Retinal pigment epithelial cell (primary cell): ENCODE data around the gene MMP11.

Source experiments
- DNase-seq: peaks from one replicate; pipeline ENCODE4 v3.0.0-alpha.2; 2010; ENCODE audit warnings: low read depth
- H3K4me3 ChIP-seq: 2 replicates; pipeline ENCODE4 v1.5.1; 2011; ENCODE audit warnings: mild to moderate bottlenecking, low read length, control low read depth, moderate library complexity
- TF ChIP-seq, protein P1 (sequence below): conservative IDR thresholded peaks from 2 replicates; pipeline ENCODE4 v1.5.1; 2011; ENCODE audit warnings: low read depth, low read length, control low read depth, inconsistent platforms

Gene MMP11

DNA sequence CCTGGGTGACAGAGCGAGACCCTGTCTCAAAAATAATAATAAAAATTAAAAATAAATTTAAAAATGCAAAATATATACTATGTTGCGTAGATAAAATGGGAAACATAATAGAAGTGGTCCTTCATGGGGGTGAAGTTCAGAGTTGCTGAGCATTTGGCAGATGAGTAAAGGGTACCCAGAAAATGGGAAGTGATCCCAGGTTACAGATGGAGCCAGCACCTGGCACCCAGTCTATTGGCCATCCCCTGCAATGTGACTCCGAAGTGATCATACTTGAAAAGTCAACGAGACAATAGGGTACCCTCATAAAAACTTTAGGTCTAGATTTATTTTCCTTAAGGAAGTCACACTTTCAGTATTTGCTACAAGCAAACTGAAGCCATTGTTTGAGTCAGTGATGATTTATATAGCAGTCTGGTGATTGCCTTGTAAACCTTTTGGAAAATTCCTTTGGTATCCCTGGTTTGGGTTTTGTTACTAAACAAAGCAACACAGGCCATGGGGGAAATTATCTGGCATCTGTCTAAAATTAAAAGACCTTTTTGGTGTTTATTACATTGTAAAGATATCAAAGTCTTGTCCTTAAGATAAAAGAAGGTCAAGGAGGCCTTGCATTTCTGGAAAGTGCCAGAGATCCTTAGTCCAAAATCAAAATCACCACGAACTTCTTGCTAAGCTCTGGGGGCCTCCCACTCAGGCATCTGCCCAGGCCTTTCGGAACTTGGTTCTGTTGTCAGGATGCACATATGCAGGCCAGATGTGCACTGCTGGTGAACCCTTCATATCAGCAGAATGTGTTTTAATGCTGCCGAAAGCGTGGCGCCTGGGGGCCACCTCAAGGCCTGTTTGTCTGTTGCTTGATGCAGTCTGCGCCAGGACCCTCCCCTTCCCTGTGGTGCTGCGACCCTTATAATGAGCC is 18.4 kb downstream of the MMP11 start:
- TF ChIP-seq, protein P1, sequence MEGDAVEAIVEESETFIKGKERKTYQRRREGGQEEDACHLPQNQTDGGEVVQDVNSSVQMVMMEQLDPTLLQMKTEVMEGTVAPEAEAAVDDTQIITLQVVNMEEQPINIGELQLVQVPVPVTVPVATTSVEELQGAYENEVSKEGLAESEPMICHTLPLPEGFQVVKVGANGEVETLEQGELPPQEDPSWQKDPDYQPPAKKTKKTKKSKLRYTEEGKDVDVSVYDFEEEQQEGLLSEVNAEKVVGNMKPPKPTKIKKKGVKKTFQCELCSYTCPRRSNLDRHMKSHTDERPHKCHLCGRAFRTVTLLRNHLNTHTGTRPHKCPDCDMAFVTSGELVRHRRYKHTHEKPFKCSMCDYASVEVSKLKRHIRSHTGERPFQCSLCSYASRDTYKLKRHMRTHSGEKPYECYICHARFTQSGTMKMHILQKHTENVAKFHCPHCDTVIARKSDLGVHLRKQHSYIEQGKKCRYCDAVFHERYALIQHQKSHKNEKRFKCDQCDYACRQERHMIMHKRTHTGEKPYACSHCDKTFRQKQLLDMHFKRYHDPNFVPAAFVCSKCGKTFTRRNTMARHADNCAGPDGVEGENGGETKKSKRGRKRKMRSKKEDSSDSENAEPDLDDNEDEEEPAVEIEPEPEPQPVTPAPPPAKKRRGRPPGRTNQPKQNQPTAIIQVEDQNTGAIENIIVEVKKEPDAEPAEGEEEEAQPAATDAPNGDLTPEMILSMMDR, result no peak
- no peak for DNase-seq
- no peak overlapping the region for H3K4me3 ChIP-seq

DNA sequence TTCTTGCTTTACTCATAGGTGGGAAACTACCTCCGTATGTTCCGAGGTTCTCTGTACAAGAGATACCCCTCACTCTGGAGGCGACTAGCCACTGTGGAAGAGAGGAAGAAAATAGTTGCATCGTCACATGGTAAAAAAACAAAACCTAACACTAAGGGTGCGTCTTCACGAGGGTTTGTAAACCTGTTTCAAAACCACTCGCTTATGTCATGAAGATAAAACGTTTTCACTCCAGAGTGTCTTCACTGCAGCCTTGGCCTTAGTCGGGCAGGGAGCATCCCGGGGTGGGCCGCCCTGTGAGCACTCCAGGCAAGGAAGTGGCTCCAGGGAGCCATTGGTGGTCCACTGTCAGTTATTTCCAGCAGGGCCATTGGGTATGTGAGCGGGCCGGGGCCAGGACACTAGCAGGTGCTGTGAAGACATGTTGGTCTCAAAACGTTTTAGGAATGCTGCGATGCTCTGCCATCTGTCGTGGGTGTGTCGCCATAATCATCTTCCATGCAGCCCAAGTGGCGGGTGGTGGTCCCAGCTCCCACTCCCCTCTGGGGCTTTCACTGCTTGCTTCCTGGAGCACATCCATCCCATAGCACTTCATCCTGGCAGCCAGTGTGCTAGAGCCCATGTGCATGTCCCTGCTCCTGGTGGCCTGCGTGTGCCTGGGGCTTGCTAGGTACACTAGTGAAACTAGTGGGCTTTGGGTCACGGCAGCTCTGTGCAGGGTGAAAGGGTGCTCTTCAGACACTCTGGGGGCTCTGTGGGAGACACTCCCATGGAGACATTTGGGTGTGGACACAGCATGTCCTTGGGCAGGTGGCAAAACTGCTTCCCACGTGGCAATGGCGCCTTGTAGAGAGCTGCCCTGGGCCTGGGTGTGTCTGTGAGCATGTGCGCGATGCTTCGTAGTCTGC is 19.3 kb downstream of the MMP11 start:
- no peak for DNase-seq
- TF ChIP-seq, protein P1, result no peak
- no peak overlapping the region for H3K4me3 ChIP-seq

DNA sequence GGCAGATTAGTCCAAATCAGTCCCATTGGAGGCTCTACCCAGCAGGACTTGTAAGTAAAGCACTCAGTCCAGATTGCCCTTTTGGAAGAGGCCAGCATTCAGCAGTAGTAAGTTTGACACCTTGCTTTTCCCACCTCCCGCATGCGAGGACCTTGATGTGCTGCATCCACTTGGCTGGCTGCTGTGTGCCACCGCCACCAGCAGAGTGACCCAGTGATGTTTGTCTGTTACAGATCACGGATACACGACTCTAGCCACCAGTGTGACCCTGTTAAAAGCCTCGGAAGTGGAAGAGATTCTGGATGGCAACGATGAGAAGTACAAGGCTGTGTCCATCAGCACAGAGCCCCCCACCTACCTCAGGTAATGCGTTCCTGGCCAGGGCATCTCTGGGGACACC is 20.7 kb downstream of the MMP11 start:
- H3K4me3 ChIP-seq, result no peak overlapping the region
- TF ChIP-seq, protein P1, result no peak
- no peak for DNase-seq

GRCh38 chr22:23796461-23796860 is 23.8 kb downstream of the MMP11 start:
- no peak overlapping the region for H3K4me3 ChIP-seq
- DNase-seq, result no peak
- TF ChIP-seq, protein P1, result no peak

GRCh38 chr22:23800297-23801237 is 27.9 kb downstream of the MMP11 start:
- DNase-seq, result no peak
- TF ChIP-seq, protein P1, result no peak
- H3K4me3 ChIP-seq, result no peak overlapping the region

GRCh38 chr22:23801238-23801821 is 28.7 kb downstream of the MMP11 start:
- no peak for DNase-seq
- TF ChIP-seq, protein P1, result no peak
- H3K4me3 ChIP-seq, result no peak overlapping the region
